GM19467 (cell line): ENCODE data around the gene DCTN4.

Source experiments
- ATAC-seq: cut with Tn5 transposase; IDR thresholded peaks from one replicate; pipeline ENCODE4 v1.9.1; 2021; ENCODE audit warnings: mild to moderate bottlenecking, moderate library complexity; ENCODE audit not compliant: unreplicated experiment

The DCTN4 gene

GRCh38 chr5:150672237-150672883 lies 86.5 kb downstream of the DCTN4 start:
- no peak for ATAC-seq

GRCh38 chr5:150671509-150672236 lies 87.1 kb downstream of the DCTN4 start:
- ATAC-seq: no peak

GRCh38 chr5:150670948-150671310 lies 87.9 kb downstream of the DCTN4 start:
- ATAC-seq: no peak

- no peak for ATAC-seq
Observed at GRCh38 chr5:150670275-150670947, 88.4 kb downstream of the DCTN4 start.

GRCh38 chr5:150665044-150665443 lies 93.8 kb downstream of the DCTN4 start:
- no peak for ATAC-seq

- ATAC-seq: no peak
Observed at GRCh38 chr5:150663936-150664335, 94.9 kb downstream of the DCTN4 start.

GRCh38 chr5:150662731-150663516 lies 95.9 kb downstream of the DCTN4 start:
- no peak for ATAC-seq

- ATAC-seq: no peak
Observed at GRCh38 chr5:150661821-150662596, 96.8 kb downstream of the DCTN4 start.

GRCh38 chr5:150661086-150661485 lies 97.7 kb downstream of the DCTN4 start, which contains the start of gene MYOZ3:
Gene MYOZ3 (plus strand): TSS chr5:150661251. CDS start chr5:150662942, 1,691 bp downstream.
- no peak for ATAC-seq

- ATAC-seq: no peak
Observed at GRCh38 chr5:150660108-150660831, 98.5 kb downstream of the DCTN4 start.

GRCh38 chr5:150659360-150660107 lies 99.3 kb downstream of the DCTN4 start:
- no peak for ATAC-seq

- no peak for ATAC-seq
Observed at GRCh38 chr5:150658699-150659265, 100.0 kb downstream of the DCTN4 start.
